ENCODE data around the gene SLC24A4. TPM values are rescaled to one million over a fixed set of nuclear protein-coding genes. Genes with fewer than 3 reads are reported as not detected.

The SLC24A4 gene
- total RNA-seq, 1 donor from 2014 or later: 3.6 TPM

DNA sequence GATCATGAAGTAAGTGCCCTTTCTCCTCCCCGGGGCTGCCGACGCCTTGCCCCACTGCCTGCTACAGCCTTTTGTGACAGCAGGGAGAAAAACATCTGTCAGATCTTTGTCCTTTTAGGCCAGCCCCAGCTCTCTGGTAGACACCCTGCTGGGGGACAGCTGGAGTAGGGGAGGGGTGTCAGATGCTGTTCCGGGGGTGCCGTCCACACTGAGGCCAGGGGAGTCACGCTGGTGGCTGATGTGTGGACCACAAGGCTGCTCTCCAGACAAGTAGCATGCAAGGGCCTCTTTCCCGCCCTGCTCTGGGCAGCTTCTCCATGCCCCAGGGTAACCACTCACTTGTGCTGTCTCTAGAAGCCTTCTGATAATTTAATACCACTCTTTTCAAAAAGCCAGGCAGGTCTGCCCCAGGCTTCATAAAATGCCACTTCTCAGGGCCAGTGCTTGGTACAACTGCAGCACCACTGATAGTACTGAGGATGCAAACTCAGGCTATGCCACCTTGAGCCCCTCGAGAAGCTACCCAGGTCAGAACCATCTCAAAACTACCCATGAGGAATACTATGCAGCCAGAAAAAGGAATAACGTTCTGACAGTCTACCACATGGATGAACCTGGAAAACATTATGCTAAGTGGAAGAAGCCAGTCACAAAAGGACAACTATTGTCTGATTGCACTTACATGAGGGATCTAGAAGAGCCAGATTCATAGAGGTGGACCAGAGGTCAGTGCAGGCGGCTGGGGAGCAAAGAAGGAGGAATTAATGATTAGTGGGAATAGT lies 124.6 kb downstream of the SLC24A4 start:
- intact Hi-C loops (cut with DNase I): no loop called here
- DNase-seq (ENCODE audit: low spot score): no peak
- ATAC-seq: no peak

- intact Hi-C loops (cut with DNase I): no loop called here
- ATAC-seq (no peak), DNase-seq (ENCODE audit: low spot score) (no peak)
Measured at GRCh38 chr14:92448786-92449185, 125.8 kb downstream of the SLC24A4 start.

- no peak for ATAC-seq
- intact Hi-C loops (cut with DNase I): no loop called here
- DNase-seq (ENCODE audit: low spot score): no peak
Measured at GRCh38 chr14:92449404-92450181, 126.6 kb downstream of the SLC24A4 start.

DNA sequence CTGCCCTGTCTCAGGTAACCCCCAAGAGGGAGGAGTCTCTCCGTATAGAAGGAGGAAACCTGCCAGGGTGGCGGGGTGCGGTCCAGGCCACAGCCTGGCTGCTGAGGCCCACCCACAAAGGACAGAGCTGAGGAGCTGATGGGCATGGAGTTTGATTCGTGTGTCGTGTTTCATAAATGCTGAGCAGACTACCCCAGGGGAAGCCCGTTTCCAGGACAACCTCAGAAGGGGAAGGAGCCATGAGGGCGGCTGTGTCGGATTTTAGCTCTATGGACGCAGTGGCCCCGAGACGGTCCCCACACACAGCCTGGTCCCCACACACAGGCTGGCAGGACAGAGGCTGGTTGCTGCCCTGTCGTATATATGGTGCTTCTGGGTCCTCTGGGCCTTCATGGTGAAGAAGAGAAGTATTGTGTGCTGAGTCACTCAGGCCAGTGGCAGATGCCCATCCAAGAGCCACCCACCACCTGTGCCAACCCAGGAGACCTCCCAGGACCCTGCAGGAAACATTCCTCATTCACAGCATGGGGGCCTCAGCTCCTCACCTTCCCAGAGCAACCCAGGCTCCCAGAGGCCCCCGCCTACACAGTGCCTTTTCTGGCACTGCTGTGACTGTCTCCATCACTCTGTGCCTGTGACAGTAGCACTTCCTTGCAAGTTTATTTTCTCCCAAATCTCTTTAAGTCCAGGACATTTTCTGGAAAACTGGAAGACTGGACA lies 127.5 kb downstream of the SLC24A4 start:
- intact Hi-C loops (cut with DNase I): no loop called here
- DNase-seq (ENCODE audit: low spot score) (no peak), ATAC-seq (peak; percentile 39)

GRCh38 chr14:92451245-92451644 lies 128.3 kb downstream of the SLC24A4 start:
- ATAC-seq: no peak
- intact Hi-C loops (cut with DNase I): no loop called here
- no peak for DNase-seq (ENCODE audit: low spot score)

DNA sequence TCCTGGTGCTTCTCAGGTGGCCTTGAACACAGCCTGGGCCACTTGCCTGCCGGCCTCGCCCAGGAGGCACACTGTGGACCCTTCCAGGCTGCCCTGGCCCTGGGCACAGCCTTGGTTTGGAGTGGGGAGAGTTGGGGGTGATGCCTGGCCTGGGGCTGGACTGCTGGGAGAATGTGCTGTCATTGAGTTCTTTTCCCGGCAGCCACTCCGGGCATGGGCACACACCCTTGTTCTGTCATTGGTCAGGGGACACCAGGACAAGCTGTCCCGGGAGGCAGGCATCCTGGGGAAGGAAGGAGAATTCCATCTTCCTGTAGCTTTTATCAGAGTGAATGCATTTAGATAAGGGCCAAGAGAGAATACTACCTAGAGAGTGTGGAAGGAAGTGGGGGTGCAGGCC lies 128.8 kb downstream of the SLC24A4 start:
- ATAC-seq: no peak
- intact Hi-C loops (cut with DNase I): no loop called here
- DNase-seq (ENCODE audit: low spot score): no peak

GRCh38 chr14:92452471-92452870 lies 129.5 kb downstream of the SLC24A4 start:
- ATAC-seq (no peak), DNase-seq (ENCODE audit: low spot score) (no peak)
- intact Hi-C loops (cut with DNase I): no loop called here

GRCh38 chr14:92453691-92454090 lies 130.7 kb downstream of the SLC24A4 start:
- no peak for DNase-seq (ENCODE audit: low spot score)
- no peak for ATAC-seq
- intact Hi-C loops (cut with DNase I): no loop called here

DNA sequence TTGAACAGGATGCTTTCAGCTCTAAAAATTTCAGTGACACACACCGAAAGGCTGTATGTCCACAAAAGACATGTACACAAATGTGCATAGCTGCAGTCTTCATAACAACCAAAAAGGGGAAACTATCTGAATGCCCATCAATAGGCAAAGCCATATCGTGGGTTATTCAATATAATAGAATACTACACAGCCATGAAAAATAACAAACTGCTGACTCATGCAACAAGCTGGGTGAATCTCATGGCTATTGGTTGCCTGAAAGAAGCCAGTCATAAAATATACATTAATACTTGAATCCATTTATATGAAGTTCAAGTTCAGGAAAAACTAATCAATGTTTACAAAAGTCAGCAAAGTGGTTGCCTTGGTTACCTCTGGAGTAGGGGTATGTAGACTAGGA lies 132.3 kb downstream of the SLC24A4 start:
- intact Hi-C loops (cut with DNase I): no loop called here

DNA sequence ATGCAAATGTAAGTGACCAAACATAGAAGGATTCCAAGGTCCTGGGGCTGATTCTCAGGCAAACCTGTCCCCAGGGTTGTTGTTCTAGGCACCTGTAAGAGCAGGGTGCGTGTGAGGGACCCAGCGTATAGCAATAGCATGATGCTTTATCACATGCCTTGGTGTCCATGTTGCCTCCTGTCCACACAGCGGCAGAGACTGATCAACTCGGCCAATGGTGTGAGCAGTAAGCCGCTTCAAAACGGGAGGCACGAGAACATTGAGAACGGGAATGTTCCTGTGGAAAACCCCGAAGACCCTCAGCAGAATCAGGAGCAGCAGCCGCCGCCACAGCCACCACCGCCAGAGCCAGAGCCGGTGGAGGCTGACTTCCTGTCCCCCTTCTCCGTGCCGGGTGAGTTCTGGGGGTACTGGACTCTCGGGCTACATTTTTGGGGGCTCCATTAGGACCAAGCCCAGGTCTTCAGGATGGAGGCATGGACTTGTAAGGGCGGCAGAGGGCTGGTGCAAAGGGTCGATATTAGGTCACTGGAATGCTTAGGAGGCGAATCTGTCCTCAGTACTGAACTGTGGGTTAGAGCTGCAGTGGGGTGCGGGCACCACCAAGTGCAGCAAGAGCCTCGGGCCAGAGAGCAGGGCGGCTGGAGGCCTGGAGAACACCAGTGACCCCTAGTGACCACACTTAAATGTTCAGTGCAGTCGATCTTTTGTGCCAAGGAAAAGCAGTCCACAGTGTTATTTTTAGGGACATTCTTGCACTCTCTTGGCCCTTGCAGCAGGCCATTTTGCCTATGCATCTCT lies 133.4 kb downstream of the SLC24A4 start:
- DNase-seq (ENCODE audit: low spot score) (no peak), ATAC-seq (peak; percentile 85)
- intact Hi-C loops (cut with DNase I): no loop called here

More for the DNA sequence above, 132.3 kb downstream of the SLC24A4 start:
- ATAC-seq (no peak), DNase-seq (ENCODE audit: low spot score) (no peak)

DNA sequence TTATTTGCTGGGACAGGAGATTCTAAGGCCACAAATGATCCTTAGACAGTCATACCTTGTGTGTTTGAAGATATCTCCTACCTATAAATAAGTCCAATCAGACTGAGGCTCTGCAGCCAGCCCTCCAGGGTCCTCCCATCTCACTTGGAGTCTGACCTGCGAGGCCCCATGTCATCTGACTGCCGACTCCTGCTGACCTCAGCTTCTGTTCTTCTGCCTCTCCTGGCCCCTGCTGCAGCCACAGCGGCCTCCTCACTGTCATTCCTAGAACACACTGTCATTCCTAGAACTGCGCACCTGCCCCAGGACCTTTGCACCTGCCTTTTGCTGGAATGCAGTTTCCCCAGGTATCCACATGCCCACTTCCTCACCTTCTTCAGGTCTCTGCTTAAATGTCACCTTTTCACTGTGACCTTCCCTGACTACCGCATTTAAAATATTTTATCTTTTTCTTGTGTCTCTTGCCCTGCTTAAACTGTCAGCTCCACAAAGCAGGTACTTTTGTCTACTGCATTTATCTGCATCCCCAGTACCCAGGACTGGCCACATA lies 134.1 kb downstream of the SLC24A4 start:
- intact Hi-C loops (cut with DNase I): no loop called here
- ATAC-seq: no peak
- DNase-seq (ENCODE audit: low spot score): no peak

- intact Hi-C loops (cut with DNase I): no loop called here
- no peak for ATAC-seq
- DNase-seq (ENCODE audit: low spot score): no peak
Measured at GRCh38 chr14:92458136-92459029, 135.4 kb downstream of the SLC24A4 start.

GRCh38 chr14:92459030-92459949 lies 136.3 kb downstream of the SLC24A4 start:
- intact Hi-C loops (cut with DNase I): no loop called here
- no peak for DNase-seq (ENCODE audit: low spot score)
- ATAC-seq: peak; percentile 12

DNA sequence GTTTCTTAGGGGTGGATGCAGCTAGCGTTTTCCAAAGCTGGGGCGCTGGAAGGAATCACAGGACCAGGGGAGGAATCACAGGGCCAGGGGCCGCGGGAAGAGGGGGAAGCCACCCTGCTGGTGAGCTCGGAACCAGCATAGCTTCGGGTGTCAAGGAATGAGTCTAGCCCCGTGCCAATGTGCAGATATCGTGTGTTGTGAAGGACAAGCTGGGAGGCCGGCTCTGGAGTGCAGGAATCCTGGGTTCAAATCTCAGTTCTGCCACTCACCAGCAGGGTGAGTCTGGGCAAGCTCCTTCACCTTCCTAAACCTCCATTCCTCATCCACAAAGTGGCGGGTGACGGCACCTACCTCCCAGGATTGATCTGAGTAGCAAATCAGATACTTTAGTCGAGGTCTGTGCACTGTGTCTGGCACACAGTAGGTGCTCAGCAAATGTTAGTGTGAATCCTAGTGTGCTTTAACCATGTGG lies 137.0 kb downstream of the SLC24A4 start:
- ATAC-seq: no peak
- intact Hi-C loops (cut with DNase I): no loop called here
- DNase-seq (ENCODE audit: low spot score): peak; percentile 31

DNA sequence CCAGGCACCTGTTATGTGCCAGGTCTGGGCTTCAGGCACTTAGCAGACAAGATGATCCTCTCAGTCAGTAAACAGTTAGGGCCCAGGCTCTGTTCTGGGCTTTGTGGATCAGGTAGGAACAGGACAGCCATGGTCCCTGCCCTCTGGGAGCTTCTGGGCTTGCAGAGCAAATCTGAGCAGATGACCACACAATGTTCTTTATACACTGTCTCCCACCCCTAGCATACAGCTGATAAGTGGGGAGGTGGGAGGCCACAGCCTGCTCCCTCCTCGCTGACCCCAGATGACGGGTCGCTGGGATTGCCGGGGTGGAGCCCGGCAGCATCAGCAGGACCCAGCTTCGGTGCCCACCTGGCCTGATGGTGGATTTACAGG lies 137.6 kb downstream of the SLC24A4 start:
- intact Hi-C loops (cut with DNase I): no loop called here
- ATAC-seq (no peak), DNase-seq (ENCODE audit: low spot score) (peak; percentile 23)

DNA sequence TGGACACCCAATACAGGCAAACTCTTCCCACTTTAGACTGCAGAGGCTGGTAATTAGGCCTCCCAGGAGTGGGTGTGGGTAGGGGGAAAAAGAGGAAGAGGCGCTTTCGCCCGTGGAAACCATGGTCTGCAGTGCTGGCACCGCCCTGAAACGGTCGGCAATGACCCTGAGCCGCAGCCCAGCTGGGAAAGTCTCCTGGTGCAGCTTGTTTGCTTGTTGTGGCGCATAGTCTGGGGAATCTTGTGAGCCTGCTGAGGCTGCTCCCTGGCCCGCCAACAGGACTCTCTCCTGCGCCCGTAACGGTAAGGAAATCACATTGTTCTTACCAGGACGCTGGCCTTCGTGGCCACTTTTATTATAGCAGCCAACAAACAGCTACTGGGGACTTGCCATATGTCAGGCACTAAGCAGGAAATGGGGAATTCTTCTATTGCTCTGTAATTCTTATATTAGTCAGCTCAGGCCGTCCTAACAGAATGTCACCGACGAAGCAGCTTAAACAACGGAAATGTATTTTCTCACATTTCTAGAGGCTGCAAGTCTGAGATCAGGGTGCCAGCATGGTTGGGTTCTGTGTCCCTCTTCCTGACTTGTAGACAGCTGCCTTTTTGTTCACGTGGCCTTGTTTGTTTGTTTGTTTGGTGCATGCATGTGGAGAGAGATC lies 138.1 kb downstream of the SLC24A4 start:
- intact Hi-C loops (cut with DNase I): no loop called here
- peak; percentile 57 for DNase-seq (ENCODE audit: low spot score)
- ATAC-seq: peak; percentile 6

All from sciatic nerve (tissue), 2 donors.